ENCODE measurements around the gene HHIPL2. TPM values are rescaled to one million over a fixed set of nuclear protein-coding genes. Genes with fewer than 3 reads are reported as not detected.

The HHIPL2 gene
- 1.8 TPM in 1 of 2 replicates, not detected in the other for total RNA-seq (2014; rRNA removed; shearing (Covaris generic))

- no peak for DNase-seq (ENCODE audit: low spot score)
Observed at GRCh38 chr1:222547944-222548671, at the start of gene HHIPL2. Gene HHIPL2 (minus strand): TSS chr1:222548104. CDS start chr1:222548044, 60 bp downstream.

GRCh38 chr1:222596696-222597095 lies 48.8 kb upstream of the HHIPL2 start:
- DNase-seq (ENCODE audit: low spot score) = no peak

GRCh38 chr1:222594789-222595188 lies 46.9 kb upstream of the HHIPL2 start:
- DNase-seq (ENCODE audit: low spot score) = no peak

- DNase-seq (ENCODE audit: low spot score) = no peak
Observed at GRCh38 chr1:222592171-222592570, 44.3 kb upstream of the HHIPL2 start.

GRCh38 chr1:222589462-222590302 lies 41.8 kb upstream of the HHIPL2 start, which contains the start of gene TAF1A:
Gene TAF1A (minus strand): TSS chr1:222589933.
- peak; percentile 92 for DNase-seq (ENCODE audit: low spot score)

GRCh38 chr1:222588135-222588534 lies 40.2 kb upstream of the HHIPL2 start:
- DNase-seq (ENCODE audit: low spot score) = no peak

- no peak for DNase-seq (ENCODE audit: low spot score)
Observed at GRCh38 chr1:222586842-222587241, 38.9 kb upstream of the HHIPL2 start.

- DNase-seq (ENCODE audit: low spot score) = no peak
Observed at GRCh38 chr1:222583079-222583478, 35.2 kb upstream of the HHIPL2 start.

- peak; percentile 49 for DNase-seq (ENCODE audit: low spot score)
Observed at GRCh38 chr1:222582099-222582774, 34.3 kb upstream of the HHIPL2 start.

GRCh38 chr1:222579316-222579715 lies 31.4 kb upstream of the HHIPL2 start:
- DNase-seq (ENCODE audit: low spot score) = no peak

- no peak for DNase-seq (ENCODE audit: low spot score)
Observed at GRCh38 chr1:222570837-222571236, 22.9 kb upstream of the HHIPL2 start.

- no peak for DNase-seq (ENCODE audit: low spot score)
Observed at GRCh38 chr1:222561656-222562055, 13.8 kb upstream of the HHIPL2 start.

- DNase-seq (ENCODE audit: low spot score) = no peak
Observed at GRCh38 chr1:222557574-222557973, 9.7 kb upstream of the HHIPL2 start.

GRCh38 chr1:222557148-222557547 lies 9.2 kb upstream of the HHIPL2 start:
- DNase-seq (ENCODE audit: low spot score) = no peak

- no peak for DNase-seq (ENCODE audit: low spot score)
Observed at GRCh38 chr1:222555992-222556615, 8.2 kb upstream of the HHIPL2 start.

GRCh38 chr1:222554177-222554576 lies 6.3 kb upstream of the HHIPL2 start:
- no peak for DNase-seq (ENCODE audit: low spot score)

GRCh38 chr1:222552882-222553281 lies 5.0 kb upstream of the HHIPL2 start:
- DNase-seq (ENCODE audit: low spot score) = no peak

GRCh38 chr1:222547260-222547614 lies 667 bp downstream of the HHIPL2 start:
- no peak for DNase-seq (ENCODE audit: low spot score)

GRCh38 chr1:222546548-222547259 lies 1.2 kb downstream of the HHIPL2 start:
- DNase-seq (ENCODE audit: low spot score) = no peak

- DNase-seq (ENCODE audit: low spot score) = no peak
Observed at GRCh38 chr1:222546091-222546490, 1.8 kb downstream of the HHIPL2 start.

- DNase-seq (ENCODE audit: low spot score) = peak; percentile 57
Observed at GRCh38 chr1:222543817-222544216, 4.1 kb downstream of the HHIPL2 start.
